ENCODE data around the gene S100A7A. TPM values are rescaled to one million over a fixed set of nuclear protein-coding genes. Genes with fewer than 3 reads are reported as not detected.

The S100A7A gene
- total and polyA plus RNA-seq, 10 of the 15 experiments (the other 5 are each of a cell fraction or from before 2014, with no cell fraction given), result not detected

- TF ChIP-seq BCL11A (IDR thresholded peaks at IDR 0.05; ENCODE audit: low read depth, low read length) (no peak), WRNIP1 (IDR thresholded peaks at IDR 0.05; ENCODE audit: borderline replicate concordance, low read depth, low read length) (no peak), RAD21 (IDR thresholded peaks at IDR 0.05; ENCODE audit: insufficient read depth, low read depth, low read length) (no peak), SIX5 (IDR thresholded peaks at IDR 0.05; ENCODE audit: low read depth, low read length, severe bottlenecking) (no peak), IKZF1 (conservative IDR thresholded peaks at IDR 0.05) (no peak), PBX3 (IDR thresholded peaks at IDR 0.05; ENCODE audit: insufficient replicate concordance, low read depth, low read length) (no peak), ZBTB4 (CRISPR knock-in tag; IDR thresholded peaks at IDR 0.05) (no peak), SPI1 (IDR thresholded peaks at IDR 0.05; ENCODE audit: borderline replicate concordance, insufficient read depth, low read depth, low read length) (no peak), HCFC1 (IDR thresholded peaks at IDR 0.05; ENCODE audit: low read length) (no peak), ZNF384 (IDR thresholded peaks at IDR 0.05; ENCODE audit: borderline replicate concordance, low read depth, low read length) (no peak), ZZZ3 (IDR thresholded peaks at IDR 0.05; ENCODE audit: control insufficient read depth, insufficient read length, low read depth) (no peak), EED (IDR thresholded peaks at IDR 0.05; ENCODE audit: low read depth) (no peak)
Measured at GRCh38 chr1:153387785-153388184, 28.5 kb upstream of the S100A7A start (continued).

All from GM12878 (cell line).